Germinal center (tissue), 1 donor: ENCODE results near the gene FAM90A1.
"Not testable (repeated sequence)": the region's sequence is repeated elsewhere in the genome, so short reads cannot be mapped to it uniquely, and the experiment has no call there.

ENCODE experiments used
- DNase-seq: peaks from one replicate; pipeline ENCODE4 v3.0.0; 2012; ENCODE audit warnings: mixed read lengths, low spot score

FAM90A1 gene, protein sequence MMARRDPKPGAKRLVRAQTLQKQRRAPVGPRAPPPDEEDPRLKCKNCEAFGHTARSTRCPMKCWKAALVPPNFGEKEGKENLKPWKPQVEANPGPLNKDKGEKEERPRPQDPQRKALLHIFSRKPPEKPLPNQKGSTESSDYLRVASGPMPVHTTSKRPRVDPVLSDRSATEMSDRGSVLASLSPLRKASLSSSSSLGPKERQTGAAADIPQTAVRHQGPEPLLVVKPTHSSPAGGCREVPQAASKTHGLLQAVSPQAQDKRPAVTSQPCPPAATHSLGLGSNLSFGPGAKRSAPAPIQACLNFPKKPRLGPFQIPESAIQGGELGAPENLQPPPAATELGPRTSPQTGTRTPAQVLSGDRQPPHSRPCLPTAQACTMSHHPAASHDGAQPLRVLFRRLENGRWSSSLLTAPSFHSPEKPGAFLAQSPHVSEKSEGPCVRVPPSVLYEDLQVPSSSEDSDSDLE

DNA sequence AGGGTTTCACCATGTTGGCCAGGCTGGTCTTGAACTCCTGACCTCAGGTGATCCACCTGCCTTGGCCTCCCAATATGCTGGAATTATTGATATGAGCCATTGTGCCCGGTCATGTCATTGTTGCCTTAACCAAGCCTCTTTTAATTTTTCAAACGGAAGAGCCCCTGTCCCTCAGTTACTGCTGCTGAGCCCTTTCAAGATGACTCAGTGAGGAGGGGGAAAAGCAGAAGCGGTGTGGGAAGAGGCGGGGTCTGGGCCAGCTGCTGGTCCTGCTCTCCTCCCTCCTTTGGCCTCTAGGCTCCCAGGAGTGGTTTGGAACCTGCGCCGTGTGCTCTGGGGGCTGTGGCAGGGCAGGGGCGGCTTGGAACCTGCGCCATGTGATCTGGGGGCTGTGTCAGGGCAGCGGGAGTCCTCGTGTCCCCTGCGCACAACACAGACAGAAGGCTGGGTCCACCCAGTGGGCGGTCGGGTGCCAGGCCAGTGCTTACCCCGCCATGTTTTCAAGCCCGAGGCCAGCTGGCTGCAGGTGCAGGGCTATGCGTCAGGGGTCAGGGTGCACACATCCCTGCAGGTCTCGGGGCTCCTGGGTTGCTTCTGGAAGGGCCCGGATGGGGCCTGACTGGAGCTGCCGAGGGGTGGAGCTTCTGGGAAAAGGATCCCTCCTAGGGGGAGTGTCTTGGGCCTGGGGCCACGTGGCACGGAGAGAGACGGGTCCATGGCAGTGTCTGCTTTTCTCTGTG lies at the start of gene FAM90A1:
Gene FAM90A1 (minus strand): TSS at position 627 of the 740 bp plus-strand sequence. CDS start 2,786 bp downstream, outside the sequence.
- not testable (repeated sequence) for DNase-seq

DNA sequence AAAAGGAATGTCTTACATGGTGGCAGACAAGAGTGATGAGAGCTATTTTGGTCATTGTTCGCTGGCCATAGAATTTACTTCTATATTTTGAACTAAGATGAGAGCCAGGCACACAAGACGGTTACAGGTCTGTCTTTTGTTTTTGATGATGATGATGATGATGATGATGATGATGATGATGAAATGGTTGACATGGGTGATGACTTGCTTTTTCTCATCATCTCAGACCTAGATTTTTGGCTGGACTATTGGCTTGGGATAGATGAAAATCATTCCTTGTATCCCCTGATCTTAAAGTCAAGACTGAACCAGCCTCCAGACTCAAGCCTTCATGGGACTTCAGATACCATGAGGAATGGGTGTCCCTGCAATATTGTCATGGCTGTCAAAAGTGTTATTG lies 49.0 kb upstream of the FAM90A1 start:
- not testable (repeated sequence) for DNase-seq

DNA sequence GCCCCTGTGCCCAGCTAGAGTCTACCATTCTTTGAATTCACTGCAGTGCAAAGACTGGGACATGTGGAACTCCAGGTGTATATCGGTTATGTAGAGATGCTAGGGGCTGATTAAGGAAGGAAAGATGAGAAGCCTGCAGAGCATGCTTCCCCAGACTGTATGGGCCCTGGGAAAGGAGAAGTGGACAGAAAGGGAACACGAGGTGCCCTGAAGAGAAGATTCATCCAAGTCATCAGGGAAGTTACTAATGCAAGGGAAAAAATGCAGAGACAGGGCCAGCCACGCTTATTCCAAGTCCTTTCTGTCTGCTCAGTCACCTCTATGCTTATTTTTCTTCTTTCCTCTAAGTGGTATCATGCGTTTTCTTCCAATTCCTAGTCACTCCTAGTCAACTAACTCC lies 39.3 kb upstream of the FAM90A1 start:
- not testable (repeated sequence) for DNase-seq

DNA sequence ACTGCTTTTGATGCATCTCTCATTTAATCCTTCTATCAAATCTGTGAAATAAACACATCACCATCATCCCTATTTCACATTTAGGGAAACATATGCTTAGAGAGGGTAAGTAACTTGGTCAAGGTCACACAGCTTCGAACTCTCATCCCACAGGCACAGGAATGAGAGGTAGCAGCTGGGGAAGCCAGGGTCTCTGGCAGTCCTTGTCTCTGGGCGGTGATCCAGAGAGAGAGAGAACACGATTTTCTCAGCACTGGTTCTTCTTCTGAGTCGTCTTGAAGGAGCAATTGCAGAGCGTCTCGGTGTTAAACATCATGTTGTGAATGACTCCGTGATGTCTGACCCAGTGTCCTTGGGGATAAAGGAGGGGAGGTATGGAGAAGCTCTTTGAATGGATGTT lies 36.8 kb upstream of the FAM90A1 start:
- DNase-seq = not testable (repeated sequence)

DNA sequence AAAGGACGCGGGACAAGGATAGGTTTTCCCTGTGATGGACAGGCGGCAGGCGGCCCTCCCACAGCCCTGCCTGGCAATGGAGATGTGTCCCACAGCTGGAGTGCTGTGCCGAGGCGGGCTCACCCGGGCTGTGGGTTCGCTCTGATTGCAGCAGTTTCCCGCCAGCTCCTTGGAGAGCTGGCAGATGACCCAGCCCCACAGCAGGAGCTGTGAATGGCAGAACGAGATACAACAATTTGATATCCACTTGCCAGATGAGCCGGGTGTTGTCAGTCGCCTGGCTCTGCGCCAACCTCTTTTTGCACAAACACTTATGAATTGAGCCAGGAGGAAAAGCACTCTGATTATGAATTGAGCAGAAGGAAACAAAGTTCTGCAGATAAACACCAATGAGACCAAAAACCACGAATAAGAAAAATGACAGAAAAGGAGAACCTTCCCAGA lies 33.7 kb upstream of the FAM90A1 start:
- not testable (repeated sequence) for DNase-seq

DNA sequence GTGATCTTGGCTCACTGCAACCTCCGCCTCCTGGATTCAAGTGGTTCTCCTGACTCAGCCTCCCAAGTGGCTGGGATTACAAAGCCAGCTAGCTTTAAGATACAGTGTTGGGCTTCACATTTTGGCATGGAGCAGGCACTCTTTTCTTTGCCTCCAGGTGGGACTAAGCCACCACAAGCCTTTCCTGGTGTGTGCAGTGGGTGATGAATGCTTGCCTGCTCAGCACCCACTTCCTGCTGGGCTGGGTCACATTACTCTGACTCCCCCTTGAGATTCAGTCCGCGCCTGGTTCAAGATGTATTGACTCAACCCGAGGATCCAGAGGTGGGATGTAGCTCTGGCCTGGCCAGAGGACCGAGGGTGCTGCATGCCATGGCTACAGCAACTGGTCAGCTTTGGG lies 28.9 kb upstream of the FAM90A1 start:
- DNase-seq = not testable (repeated sequence)

DNA sequence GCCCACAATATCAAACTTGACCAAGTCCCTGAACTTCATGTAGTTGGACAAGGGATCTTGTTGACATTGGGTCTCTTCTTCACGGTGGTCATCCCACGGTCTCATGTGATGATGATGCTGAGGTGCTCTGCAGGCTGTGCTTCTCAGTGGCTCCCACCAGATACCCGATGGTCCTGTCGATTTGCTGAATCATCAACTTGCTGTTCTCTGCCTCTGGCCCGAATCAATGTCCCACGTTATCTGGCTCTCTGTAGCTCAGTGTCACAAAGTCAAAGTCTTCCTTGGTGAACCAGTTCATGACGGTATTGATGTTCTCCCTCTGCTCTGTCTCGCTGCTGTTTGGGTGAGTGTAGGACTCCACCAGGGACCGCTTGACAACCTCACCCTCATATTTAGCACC lies 27.3 kb upstream of the FAM90A1 start:
- DNase-seq = not testable (repeated sequence)

DNA sequence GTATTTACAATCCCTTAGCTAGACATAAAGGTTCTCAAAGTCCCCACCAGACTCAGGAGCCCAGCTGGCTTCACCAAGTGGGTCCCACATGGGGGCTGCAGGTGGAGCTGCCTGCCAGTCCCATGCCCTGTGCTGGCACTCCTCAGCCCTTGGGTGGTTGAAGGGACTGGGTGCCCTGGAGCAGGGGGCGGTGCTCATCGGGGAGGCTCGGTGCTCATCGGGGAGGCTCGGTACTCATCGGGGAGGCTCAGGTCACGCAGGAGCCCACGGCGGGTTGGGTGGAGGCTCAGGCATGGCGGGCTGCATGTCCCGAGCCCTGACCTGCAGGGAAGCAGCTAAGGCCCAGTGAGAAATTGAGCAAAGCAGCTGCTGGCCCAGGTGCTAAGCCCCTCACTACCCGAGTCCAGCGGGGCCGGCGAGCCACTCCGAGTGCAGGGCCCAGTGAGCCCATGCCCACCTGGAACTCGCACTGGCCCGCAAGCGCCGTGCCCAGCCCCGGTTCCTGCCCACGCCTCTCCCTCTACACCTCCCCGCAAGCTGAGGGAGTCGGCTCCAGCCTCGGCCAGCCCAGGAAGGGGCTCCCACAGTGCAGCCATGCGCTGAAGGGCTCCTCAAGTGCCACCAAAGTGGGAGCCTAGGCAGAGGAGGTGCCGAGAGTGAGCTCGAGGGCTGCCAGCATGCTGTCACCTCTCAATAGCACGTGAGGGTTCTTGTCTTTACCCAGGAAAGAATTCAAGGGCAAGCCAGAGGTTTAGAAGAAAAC lies 24.8 kb upstream of the FAM90A1 start:
- DNase-seq = not testable (repeated sequence)

DNA sequence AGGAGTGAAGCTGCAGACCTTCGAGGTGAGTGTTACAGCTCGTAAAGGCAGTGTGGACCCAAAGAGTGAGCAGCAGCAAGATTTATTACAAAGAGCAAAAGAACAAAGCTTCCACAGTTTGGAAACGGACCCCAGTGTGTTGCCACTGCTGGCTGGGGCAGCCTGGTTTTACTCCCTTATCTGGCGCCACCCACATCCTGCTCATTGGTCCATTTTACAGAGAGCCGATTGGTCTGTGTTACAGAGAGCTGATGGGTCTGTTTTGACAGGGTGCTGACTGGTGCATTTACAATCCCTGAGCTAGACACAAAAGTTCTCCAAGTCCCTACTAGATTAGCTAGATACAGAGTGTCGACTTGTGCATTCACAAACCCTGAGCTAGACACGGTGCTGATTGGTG lies 24.2 kb upstream of the FAM90A1 start:
- not testable (repeated sequence) for DNase-seq

DNA sequence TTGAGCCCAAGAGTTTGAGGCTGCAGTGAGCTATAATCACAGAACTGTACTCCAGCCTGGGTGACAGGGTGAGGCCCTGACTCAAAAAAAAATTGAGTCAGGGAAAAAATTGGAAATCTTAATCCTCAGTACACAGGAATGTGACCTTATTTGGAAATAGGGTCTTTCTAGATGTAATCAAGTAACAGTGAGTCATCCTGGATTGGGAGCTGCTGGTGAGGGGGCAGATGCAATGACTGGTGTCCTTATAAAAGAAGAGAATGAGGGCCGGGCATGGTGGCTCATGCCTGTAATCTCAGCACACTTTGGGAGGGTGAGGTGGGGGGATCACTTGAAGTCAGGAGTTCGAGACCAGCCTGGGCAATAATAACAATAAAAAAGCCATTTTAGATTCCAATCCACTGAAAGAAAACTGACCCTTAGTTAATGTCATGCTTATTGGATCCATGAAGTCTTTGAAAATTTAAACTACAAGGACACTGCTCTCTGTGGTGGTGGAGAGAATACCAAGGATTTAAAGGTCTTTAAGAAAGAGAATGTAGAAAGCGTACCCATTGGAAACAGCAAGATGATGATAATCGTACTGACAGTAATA lies 19.6 kb upstream of the FAM90A1 start:
- DNase-seq = not testable (repeated sequence)

DNA sequence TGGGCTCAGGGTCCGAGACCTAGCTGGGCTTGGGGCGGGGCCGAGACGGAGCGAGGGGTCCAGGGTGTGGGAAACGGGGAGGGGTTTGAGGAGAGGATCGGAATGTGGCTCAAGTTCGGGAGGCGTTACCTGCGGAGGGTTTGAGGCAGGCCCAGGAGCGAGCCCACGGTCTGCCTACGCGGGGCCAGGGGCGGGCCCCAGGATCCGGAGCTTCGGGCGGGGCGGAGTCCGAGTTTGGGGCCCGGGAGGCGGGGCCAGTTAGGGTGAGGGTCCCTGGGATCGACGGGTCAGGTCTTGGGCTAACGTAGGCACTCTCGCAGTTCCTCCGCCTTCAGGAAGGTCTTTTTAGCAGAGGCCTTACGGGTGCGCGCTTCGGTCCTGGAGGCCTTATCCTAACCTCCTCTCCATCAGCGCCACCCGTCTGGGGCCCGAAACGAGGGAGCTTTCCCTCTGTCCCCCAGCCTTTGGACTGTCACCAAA lies 16.3 kb upstream of the FAM90A1 start:
- DNase-seq = peak; percentile 15

DNA sequence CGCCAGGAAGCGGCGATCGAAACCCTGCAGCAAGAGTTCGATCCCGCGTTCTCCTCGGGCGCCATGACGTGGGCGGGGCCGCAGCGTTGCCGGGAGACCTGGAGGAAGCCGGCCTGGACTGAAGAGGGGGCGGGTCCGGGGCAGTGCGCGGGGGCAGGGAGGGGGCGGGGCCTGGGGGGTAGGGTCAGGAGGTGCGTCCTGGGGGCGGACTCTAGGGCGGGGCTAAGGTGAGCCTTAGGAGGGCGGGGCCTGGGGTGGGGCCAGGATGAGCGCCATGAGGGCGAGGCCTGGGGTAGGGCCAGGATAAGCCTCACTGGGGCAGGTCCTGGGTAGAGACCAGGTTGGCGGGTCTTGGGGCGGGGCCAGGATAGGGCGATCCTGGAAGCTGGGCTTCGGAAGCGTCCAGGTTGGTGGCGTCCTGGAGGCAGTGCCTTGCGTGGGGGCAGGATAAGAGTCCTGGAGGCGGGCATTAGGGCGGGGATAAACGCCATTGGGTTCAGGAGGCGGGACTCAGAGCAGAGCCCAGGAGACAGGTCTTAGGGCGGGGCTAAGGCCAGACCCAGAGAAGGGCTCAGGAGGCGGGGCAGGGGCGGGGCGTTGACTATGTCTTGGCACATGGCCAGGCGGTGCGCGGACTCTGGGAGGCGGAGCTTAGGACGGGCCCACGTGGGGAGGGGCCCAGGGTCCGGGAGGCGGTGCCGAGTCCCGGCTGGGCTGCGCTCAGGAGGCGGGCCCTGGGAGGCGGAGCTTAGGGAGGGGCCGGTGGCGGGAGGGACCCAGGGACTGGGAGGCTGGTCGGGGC lies 15.7 kb upstream of the FAM90A1 start:
- DNase-seq = peak; percentile 85

DNA sequence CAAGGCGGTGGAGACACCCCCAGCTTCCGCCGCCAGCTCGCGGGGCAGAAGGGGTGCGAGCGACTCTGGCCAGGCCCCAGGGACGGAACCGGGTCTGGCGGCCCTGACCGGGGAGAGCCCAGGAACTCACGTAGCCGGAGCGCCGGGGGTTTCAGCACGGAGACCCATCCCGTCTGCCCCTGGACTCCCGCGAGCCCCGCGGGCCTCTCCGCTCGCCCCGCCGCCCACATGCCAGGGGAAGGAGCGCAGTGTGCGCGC lies 15.1 kb upstream of the FAM90A1 start:
- not testable (repeated sequence) for DNase-seq

DNA sequence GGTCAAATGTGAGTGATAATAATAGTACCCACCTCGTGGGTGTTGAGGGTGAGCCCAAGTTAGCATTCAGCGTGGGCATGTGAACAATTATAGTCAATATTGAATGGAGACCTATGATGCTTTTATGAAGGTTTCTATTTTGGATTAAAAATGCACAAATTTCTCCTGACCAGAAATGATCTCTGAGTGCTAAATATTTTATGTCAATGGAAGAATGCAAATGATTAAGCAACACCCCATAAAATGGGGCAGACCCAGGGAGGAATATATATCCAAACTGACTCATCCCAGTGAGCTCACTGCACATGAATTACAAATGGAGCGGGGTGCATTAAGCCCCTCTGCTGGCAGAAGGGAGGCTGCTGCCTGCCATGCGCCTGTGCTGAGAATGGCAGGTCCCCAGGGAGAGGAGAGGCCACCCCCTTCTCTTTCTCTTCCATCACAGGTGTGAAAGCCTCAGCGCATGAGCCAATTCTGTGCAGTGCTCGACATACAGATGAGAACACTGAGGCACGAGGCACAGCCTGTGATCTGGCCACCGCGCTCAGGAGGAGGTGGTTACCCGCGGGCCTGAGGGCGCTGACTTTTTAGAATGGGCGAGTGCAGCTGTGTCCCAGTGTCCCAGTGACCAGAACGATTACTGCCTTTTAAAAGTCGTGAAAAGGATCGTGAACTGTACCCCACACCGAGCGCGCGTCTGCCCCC lies 14.7 kb upstream of the FAM90A1 start:
- not testable (repeated sequence) for DNase-seq

DNA sequence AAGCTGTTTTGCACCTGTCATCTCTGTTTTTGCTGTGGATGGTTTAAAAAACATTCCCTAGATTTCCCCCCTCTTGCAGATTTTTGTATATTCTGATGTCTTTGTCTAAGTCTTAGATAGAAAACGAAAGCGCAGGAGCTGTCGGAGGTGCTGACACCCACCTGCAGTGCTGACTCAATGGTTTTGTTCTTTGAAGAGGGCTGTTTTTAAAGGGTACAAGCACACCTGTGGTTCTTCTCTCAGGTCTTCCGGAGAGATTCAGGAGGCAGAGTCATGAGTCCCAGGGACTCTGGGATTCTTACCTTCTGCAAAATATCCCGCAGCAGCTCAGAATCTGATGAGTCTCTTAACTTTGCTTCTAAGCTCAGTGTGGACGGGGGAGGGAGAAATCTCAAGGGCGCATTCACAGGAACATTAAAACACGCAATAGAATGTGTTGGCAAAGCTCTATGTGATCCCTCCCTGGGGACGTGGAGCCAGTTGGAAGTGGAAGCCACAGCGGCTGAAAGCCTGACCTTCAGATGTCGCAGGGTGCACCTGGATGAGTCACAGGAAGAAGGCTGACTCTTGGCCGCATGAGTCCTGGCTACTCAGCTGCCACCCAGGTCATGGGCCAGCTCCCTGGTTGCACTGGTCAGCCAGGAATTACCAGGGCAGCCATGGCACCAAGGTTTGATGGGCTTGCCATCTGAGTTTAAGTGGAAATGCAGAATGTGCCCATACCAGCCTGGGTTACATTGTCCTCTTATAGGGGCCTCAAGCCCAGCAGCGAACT lies 13.1 kb upstream of the FAM90A1 start:
- not testable (repeated sequence) for DNase-seq

DNA sequence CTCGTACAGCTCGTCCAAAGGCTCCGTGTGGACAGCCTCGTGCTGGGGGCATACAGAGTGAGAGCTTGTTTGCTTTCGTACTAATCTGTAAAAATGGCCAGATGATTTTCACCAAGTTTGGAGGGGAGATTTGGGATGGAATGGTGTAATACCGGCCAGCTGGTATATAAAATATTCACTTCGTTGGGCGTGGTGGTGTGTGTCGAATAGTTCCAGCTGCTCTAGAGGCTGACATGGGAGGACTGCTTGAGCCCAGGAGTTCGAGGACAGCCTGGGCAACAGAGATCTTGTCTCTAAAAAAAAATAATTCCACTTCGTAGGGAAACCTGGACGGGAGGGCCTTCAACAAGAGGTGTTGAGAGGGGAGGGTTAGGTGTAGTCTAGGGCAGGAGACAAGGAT lies 9.6 kb upstream of the FAM90A1 start:
- DNase-seq = not testable (repeated sequence)

DNA sequence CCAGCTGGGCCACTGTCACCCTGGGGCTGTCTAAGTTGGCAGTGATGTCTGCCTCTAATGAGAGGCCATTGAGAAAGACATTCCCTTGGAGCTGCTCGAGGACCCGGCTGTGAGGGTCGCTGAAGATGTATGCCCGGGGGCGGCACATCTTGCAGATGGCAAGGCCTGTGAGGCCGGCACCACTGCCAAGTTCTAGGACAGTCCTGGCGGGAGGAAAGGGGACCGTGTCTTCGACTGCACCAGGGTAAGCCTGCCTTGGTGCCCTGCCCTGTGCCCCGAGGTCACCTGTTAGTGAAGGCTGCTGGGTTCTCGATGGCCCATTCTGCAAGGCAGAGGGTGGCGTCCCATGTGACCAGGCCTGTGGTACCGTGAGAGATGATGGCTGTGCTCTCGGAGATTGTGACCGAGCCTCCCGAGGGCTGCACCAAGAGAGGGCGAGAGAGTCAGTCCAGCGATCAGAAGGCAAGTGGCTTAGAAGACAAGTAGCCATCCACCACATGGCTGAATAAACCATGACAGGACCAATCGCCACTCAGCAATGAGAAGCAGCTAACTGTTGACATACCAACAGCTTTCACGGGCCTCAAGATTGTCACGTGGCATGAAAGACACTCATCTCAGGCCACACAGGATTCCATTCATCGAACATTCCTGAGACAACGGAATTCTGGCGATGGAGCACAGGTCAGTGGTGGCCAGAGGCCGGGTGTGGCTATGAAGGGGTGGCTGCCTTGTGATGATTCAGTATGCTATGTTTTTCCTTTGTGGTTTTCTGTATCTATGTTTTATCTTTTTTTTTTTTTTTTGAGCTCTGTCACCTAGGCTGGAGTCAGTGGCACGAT lies 8.1 kb upstream of the FAM90A1 start:
- DNase-seq = not testable (repeated sequence)

DNA sequence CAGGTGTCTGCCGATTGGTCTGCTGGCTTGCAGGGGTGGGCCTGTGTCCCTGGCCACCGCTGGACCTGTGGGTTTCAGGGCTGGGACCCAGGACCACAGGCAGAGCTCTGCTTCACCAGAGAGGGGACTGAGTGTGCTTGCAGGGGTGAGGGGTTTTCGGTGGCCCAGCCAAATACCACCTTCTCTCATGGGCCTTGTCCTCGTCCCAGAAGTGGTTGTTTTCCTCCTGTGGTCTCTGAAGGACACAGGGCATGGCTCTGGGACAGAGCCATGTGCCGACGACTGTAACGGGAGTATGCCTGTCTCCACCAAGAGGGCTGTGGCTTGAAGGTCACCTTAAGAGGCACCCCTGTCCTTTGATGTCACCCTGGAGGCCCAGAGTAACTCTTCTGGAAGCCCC lies 7.3 kb upstream of the FAM90A1 start:
- DNase-seq = not testable (repeated sequence)
